SU-DHL-6 (cell line): ENCODE results near the gene TMEM38A.

Experiments used
- H2AFZ ChIP-seq: fragments of 200-600 bp; sonication (generic); 2 replicates; pipeline ENCODE4 v1.6.1; 2014; ENCODE audit warnings: low read depth, mild to moderate bottlenecking, moderate library complexity, mixed read lengths, antibody characterized with exemption, low read length; ENCODE audit not compliant: severe bottlenecking
- H3F3A ChIP-seq: fragments of 200-600 bp; shearing (Covaris generic); 2 replicates; pipeline ENCODE4 v1.6.0; 2016; ENCODE audit warnings: antibody characterized with exemption, mild to moderate bottlenecking; ENCODE audit not compliant: insufficient read depth
- H3K27ac ChIP-seq: fragments of 200-600 bp; sonication (generic); 2 replicates; pipeline ENCODE4 v1.5.1; 2016; ENCODE audit warnings: low read depth, mild to moderate bottlenecking, low read length, moderate library complexity, mixed read lengths
- H3K27me3 ChIP-seq: fragments of 200-600 bp; sonication (generic), shearing (Covaris generic); 2 replicates; pipeline ENCODE4 v1.6.0; 2014; ENCODE audit warnings: mild to moderate bottlenecking, low read length
- H3K36me3 ChIP-seq: fragments of 200-600 bp; sonication (generic); 2 replicates; pipeline ENCODE4 v1.6.1; 2014; ENCODE audit warnings: mild to moderate bottlenecking, low read length, mixed read lengths
- H3K4me2 ChIP-seq: fragments of 300-600, 200-600 bp; shearing (Covaris generic), sonication (generic); 2 replicates; pipeline ENCODE4 v1.6.0; 2014; ENCODE audit warnings: low read length, low read depth, mild to moderate bottlenecking; ENCODE audit not compliant: poor library complexity, severe bottlenecking
- H3K4me3 ChIP-seq: fragments of 200-600 bp; sonication (generic); 2 replicates; pipeline ENCODE4 v1.5.1; 2014; ENCODE audit warnings: antibody characterized with exemption, low read length, mild to moderate bottlenecking, mixed read lengths; ENCODE audit not compliant: insufficient read depth, poor library complexity, severe bottlenecking
- H3K79me2 ChIP-seq: fragments of 200-600 bp; sonication (generic); 2 replicates; pipeline ENCODE4 v1.6.1; 2014; ENCODE audit warnings: mild to moderate bottlenecking, low read length, moderate library complexity; ENCODE audit not compliant: insufficient read depth
- H3K9ac ChIP-seq: fragments of 200-600 bp; sonication (generic); 2 replicates; pipeline ENCODE4 v1.7.0; 2014; ENCODE audit warnings: mild to moderate bottlenecking, low read length
- H3K9me2 ChIP-seq: fragments of 200-600 bp; sonication (generic); replicated peaks from 2 replicates; pipeline ENCODE4 v1.6.1; 2014; ENCODE audit warnings: low read length; ENCODE audit not compliant: insufficient read depth
- H3K9me3 ChIP-seq: fragments of 200-600 bp; sonication (generic); 2 replicates; pipeline ENCODE4 v1.6.1; 2014; ENCODE audit warnings: low read length, mixed read lengths; ENCODE audit not compliant: insufficient read depth
- H4K20me1 ChIP-seq: fragments of 200-600 bp; sonication (generic); 2 replicates; pipeline ENCODE4 v1.6.1; 2014; ENCODE audit warnings: low read depth, mild to moderate bottlenecking, antibody characterized with exemption, low read length, moderate library complexity, mixed read lengths
- CTCF ChIP-seq: fragments of 200-600 bp; sonication (generic); IDR thresholded peaks from one replicate; pipeline ENCODE4 v1.5.1; 2017; ENCODE audit warnings: antibody characterized with exemption, mild to moderate bottlenecking, low read length, moderate library complexity; ENCODE audit not compliant: insufficient read depth, poor library complexity, severe bottlenecking
- EZH2phosphoT487 ChIP-seq: fragments of 200-600 bp; sonication (generic), shearing (Covaris generic); conservative IDR thresholded peaks from 2 replicates; pipeline ENCODE4 v1.6.1; 2018; ENCODE audit warnings: mild to moderate bottlenecking, antibody characterized with exemption, low read length, moderate library complexity, mixed read lengths

TMEM38A gene

GRCh38 chr19:16679811-16680210, 18.9 kb downstream of the TMEM38A start:
- H3K36me3 ChIP-seq = no peaks in the 10 kb centered on the region
- H4K20me1 ChIP-seq = no peaks in the 10 kb centered on the region
- no peak overlapping the region for H3K9ac ChIP-seq
- H3F3A ChIP-seq = no peaks in the 10 kb centered on the region
- TF ChIP-seq EZH2phosphoT487 = no peak
- TF ChIP-seq CTCF = no peak
- H3K9me2 ChIP-seq = no peaks in the 10 kb centered on the region
- no peak overlapping the region for H2AFZ ChIP-seq
- no peak overlapping the region for H3K4me2 ChIP-seq
- H3K79me2 ChIP-seq = peaks cover 15% of the 10 kb centered on the region; the same call in 1 of the 2 replicates
- H3K9me3 ChIP-seq = no peaks in the 10 kb centered on the region
- no peak overlapping the region for H3K27ac ChIP-seq
- H3K4me3 ChIP-seq = no peak overlapping the region
- no peaks in the 10 kb centered on the region for H3K27me3 ChIP-seq

GRCh38 chr19:16682539-16682938, 21.6 kb downstream of the TMEM38A start:
- Histone ChIP-seq H3K36me3 (no peaks in the 10 kb centered on the region), H3F3A (no peaks in the 10 kb centered on the region), H2AFZ (no peak overlapping the region), H3K4me3 (no peak overlapping the region), H3K79me2 (peaks cover 5% of the 10 kb centered on the region; the same call in 1 of the 2 replicates), H3K9me2 (no peaks in the 10 kb centered on the region), H3K9me3 (no peaks in the 10 kb centered on the region), H3K27me3 (no peaks in the 10 kb centered on the region), H3K27ac (no peak overlapping the region), H4K20me1 (no peaks in the 10 kb centered on the region), H3K4me2 (no peak overlapping the region), H3K9ac (no peak overlapping the region)
- TF ChIP-seq CTCF (no peak), EZH2phosphoT487 (no peak)

GRCh38 chr19:16684216-16684615, 23.3 kb downstream of the TMEM38A start:
- Histone ChIP-seq H3K4me2 (no peak overlapping the region), H2AFZ (no peak overlapping the region), H4K20me1 (no peaks in the 10 kb centered on the region), H3K27ac (no peak overlapping the region), H3K36me3 (no peaks in the 10 kb centered on the region), H3K9me2 (no peaks in the 10 kb centered on the region), H3K4me3 (no peak overlapping the region), H3K27me3 (no peaks in the 10 kb centered on the region), H3K9me3 (no peaks in the 10 kb centered on the region), H3F3A (no peaks in the 10 kb centered on the region), H3K9ac (no peak overlapping the region), H3K79me2 (no peaks in the 10 kb centered on the region)
- no peak for TF ChIP-seq CTCF
- no peak for TF ChIP-seq EZH2phosphoT487
